ENCODE data around the gene GRIN1.

GRCh38 chr9:137089232-137089947, 49.6 kb upstream of the GRIN1 start:
- no peak for TF ChIP-seq POLR2A (IDR thresholded peaks at IDR 0.05; ENCODE audit: low read length)
- TF ChIP-seq, protein P1, sequence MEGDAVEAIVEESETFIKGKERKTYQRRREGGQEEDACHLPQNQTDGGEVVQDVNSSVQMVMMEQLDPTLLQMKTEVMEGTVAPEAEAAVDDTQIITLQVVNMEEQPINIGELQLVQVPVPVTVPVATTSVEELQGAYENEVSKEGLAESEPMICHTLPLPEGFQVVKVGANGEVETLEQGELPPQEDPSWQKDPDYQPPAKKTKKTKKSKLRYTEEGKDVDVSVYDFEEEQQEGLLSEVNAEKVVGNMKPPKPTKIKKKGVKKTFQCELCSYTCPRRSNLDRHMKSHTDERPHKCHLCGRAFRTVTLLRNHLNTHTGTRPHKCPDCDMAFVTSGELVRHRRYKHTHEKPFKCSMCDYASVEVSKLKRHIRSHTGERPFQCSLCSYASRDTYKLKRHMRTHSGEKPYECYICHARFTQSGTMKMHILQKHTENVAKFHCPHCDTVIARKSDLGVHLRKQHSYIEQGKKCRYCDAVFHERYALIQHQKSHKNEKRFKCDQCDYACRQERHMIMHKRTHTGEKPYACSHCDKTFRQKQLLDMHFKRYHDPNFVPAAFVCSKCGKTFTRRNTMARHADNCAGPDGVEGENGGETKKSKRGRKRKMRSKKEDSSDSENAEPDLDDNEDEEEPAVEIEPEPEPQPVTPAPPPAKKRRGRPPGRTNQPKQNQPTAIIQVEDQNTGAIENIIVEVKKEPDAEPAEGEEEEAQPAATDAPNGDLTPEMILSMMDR (IDR thresholded peaks at IDR 0.05), result no peak
- TF ChIP-seq, protein P2, sequence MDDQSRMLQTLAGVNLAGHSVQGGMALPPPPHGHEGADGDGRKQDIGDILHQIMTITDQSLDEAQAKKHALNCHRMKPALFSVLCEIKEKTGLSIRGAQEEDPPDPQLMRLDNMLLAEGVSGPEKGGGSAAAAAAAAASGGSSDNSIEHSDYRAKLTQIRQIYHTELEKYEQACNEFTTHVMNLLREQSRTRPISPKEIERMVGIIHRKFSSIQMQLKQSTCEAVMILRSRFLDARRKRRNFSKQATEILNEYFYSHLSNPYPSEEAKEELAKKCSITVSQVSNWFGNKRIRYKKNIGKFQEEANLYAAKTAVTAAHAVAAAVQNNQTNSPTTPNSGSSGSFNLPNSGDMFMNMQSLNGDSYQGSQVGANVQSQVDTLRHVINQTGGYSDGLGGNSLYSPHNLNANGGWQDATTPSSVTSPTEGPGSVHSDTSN (IDR thresholded peaks at IDR 0.05), result no peak
- no peak for TF ChIP-seq CHD4 (IDR thresholded peaks at IDR 0.05; ENCODE audit: borderline replicate concordance)
- TF ChIP-seq ZC3H11A (IDR thresholded peaks at IDR 0.05), result no peak
- no peak for TF ChIP-seq MAFK (IDR thresholded peaks at IDR 0.05; ENCODE audit: partially characterized antibody)
